GM06990 (cell line): ENCODE measurements around the gene DGAT2.

Experiments used
- DNase-seq: peaks from one replicate; pipeline ENCODE4 v3.0.0-alpha.2; 2011; ENCODE audit not compliant: insufficient read length; ENCODE audit errors: extremely low read depth
- H3K27me3 ChIP-seq: replicated peaks from 2 replicates; pipeline ENCODE4 v1.6.0; 2011; ENCODE audit warnings: low read length; ENCODE audit not compliant: control insufficient read depth, insufficient read depth
- H3K36me3 ChIP-seq: 2 replicates; pipeline ENCODE4 v1.5.1; 2011; ENCODE audit warnings: low read length; ENCODE audit not compliant: control insufficient read depth, insufficient read depth
- H3K4me3 ChIP-seq: replicated peaks from 2 replicates; pipeline ENCODE4 v1.5.1; 2011; ENCODE audit warnings: low read depth, mild to moderate bottlenecking, control low read depth, low read length
- TF ChIP-seq, protein P1 (sequence below): IDR thresholded peaks from 2 replicates; pipeline ENCODE4 v1.5.1; 2011; ENCODE audit warnings: low read length, control low read depth, mild to moderate bottlenecking, inconsistent platforms; ENCODE audit not compliant: insufficient read depth, poor library complexity, severe bottlenecking

DGAT2 gene

DNA sequence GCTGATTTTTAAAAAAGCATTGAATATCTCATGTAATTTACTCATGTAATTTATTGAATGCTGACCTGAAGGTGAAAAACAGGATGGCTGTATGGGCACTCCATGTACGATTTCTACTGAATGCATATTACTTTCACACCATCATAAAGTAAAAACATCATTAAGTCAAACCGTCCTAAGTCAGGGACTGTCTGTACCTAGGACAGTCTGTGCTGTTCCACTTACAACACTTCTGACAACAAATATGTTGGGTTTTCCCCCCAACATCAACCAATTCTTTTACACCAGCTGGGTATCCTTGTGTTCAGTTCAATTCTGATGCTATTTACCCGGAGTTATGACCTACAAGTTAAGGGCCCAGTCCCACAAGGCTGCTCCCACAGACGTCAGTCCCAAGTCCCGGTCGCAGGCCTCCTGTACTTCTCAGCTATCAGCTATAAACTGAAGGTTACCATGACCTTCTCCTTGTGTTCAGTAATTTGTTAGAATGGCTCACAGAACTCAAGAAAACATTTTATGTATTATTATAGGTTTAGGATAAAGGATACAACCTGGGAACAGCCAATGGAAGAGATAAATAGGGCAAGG is 63.4 kb downstream of the DGAT2 start:
- no peak for DNase-seq
- H3K27me3 ChIP-seq: no peaks in the 10 kb centered on the region
- H3K4me3 ChIP-seq: no peak overlapping the region
- peaks cover 2% of the 10 kb centered on the region for H3K36me3 ChIP-seq
- TF ChIP-seq, protein P1, sequence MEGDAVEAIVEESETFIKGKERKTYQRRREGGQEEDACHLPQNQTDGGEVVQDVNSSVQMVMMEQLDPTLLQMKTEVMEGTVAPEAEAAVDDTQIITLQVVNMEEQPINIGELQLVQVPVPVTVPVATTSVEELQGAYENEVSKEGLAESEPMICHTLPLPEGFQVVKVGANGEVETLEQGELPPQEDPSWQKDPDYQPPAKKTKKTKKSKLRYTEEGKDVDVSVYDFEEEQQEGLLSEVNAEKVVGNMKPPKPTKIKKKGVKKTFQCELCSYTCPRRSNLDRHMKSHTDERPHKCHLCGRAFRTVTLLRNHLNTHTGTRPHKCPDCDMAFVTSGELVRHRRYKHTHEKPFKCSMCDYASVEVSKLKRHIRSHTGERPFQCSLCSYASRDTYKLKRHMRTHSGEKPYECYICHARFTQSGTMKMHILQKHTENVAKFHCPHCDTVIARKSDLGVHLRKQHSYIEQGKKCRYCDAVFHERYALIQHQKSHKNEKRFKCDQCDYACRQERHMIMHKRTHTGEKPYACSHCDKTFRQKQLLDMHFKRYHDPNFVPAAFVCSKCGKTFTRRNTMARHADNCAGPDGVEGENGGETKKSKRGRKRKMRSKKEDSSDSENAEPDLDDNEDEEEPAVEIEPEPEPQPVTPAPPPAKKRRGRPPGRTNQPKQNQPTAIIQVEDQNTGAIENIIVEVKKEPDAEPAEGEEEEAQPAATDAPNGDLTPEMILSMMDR: no peak

DNA sequence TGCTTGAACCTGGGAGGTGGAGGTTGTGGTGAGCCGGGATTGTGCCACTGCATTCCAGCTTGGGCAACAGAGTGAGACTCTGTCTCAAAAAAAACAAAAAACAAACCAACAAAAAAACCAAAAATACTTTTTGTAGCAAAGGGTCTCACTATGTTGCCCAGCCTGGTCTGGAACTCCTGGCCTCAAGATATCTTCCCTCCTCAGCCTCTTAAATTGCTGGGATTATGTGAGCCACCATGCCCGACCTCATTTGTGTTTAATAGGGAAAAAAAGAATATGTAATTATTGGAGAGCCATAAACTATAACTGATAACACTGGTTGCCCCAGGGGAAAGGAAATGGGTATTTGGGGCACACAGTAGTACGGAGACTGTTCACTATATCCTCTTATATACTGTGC is 66.2 kb downstream of the DGAT2 start:
- H3K4me3 ChIP-seq: no peak overlapping the region
- TF ChIP-seq, protein P1: no peak
- DNase-seq: no peak
- H3K27me3 ChIP-seq: no peaks in the 10 kb centered on the region
- H3K36me3 ChIP-seq: peaks cover 6% of the 10 kb centered on the region

DNA sequence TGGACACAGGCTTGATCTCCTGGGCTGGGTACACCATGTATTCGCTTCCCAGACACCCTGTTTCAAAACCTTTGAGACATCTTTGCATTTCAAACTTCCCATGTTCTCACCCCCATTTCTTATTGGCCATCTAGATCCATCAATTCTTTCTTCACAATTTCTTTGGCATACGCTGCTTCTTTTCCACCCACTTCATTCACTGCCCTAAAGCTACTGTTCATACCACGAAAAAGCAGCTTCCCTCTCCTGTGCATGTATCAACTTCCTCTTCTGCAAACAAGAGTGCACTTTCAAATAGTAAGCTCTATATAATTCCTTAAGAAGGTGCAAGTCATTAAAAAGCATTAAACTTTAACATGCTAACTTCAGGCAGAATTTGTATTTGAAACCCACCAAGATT is 67.8 kb downstream of the DGAT2 start:
- TF ChIP-seq, protein P1: no peak
- no peak for DNase-seq

DNA sequence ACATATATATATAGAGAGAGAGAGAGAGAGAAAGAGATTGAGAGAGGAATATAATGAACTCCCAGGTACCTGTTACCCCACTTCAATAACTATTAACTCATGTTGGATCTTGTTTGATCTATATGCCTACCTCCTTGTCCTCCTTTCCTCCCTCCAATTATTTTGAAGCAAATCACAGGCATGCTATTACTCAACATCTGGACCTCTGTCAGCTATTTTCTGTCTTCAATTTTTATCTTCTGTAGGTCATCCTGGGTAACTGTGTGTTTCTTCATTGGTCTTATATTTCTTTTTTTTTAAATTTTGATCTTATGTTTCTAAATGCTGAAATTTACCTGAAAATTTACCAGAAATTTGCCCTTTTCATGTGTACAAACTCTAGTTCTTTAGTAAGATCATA is 71.3 kb downstream of the DGAT2 start:
- Histone ChIP-seq H3K36me3 (peaks cover 4% of the 10 kb centered on the region), H3K27me3 (no peaks in the 10 kb centered on the region), H3K4me3 (no peak overlapping the region)
- TF ChIP-seq, protein P1: no peak
- no peak for DNase-seq

More for the DNA sequence above, 67.8 kb downstream of the DGAT2 start:
- no peak overlapping the region for H3K4me3 ChIP-seq
- peaks cover 6% of the 10 kb centered on the region for H3K36me3 ChIP-seq
- no peaks in the 10 kb centered on the region for H3K27me3 ChIP-seq

DNA sequence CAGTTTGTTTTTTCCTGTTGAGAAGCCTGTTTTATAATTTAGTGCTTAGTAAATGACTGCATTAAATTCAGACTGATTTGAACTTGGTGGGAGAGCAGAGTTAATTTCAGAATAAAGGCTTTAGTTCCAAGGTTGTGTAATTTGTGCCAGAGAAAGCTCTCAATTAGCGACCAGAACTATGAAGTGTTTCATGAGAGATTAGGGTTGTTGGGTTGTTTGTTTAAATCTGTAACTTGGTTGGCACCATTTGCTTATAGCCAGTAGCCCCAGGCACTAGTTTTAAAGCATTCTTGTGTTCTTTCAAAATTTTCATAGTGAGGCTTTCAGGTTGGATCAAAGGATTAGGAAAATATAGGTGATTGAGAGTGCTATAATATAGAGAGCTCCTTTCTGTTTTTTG is 71.9 kb downstream of the DGAT2 start:
- no peaks in the 10 kb centered on the region for H3K27me3 ChIP-seq
- H3K4me3 ChIP-seq: no peak overlapping the region
- TF ChIP-seq, protein P1: no peak
- H3K36me3 ChIP-seq: peaks cover 4% of the 10 kb centered on the region
- DNase-seq: no peak

DNA sequence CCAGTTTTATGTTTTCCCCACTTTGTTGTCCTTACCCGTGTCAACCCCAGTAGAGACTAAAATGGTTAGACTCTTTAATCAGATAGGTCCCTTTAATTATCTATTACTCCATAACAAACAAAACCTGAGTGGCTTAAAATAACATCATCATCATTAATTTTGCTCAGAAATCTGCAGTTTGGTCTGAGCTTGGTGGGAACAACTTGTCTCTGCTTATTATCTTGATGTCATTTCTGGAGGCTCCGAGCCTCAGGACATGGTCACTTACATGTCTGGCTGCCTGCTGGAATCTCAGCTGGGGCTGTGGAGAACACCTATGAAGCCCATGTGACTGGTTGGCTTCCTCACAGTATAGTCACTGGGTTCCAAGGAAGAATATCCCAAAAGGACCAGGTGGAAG is 73.2 kb downstream of the DGAT2 start:
- peaks cover 4% of the 10 kb centered on the region for H3K36me3 ChIP-seq
- DNase-seq: no peak
- no peak overlapping the region for H3K4me3 ChIP-seq
- TF ChIP-seq, protein P1: no peak
- no peaks in the 10 kb centered on the region for H3K27me3 ChIP-seq
